Stimulated activated effector memory CD8-positive, alpha-beta T cell treated with anti-CD3 and anti-CD28 coated beads, Interleukin-12 subunit alpha, Interleukin-12 subunit beta, amount 100 ng/mL, for 72 hours (primary cell): ENCODE results near the gene DAB1.

Source experiments
- ATAC-seq: fragments of 150-1000 bp; cut with Tn5 transposase; 2 replicates; pipeline ENCODE4 v1.10.0; 2021
- DNase-seq, 2 donors: peaks; one replicate each; pipeline ENCODE4 v3.0.0; 2021 to 2022; ENCODE audit warnings: low spot score in 2 of 2
- H3K27ac Mint-ChIP-seq: one replicate; pipeline ENCODE4 v1.8.0; 2022; ENCODE audit warnings: mild to moderate bottlenecking, mixed read lengths
- H3K36me3 Mint-ChIP-seq: one replicate; pipeline ENCODE4 v1.8.0; 2022; ENCODE audit warnings: mild to moderate bottlenecking, mixed read lengths
- H3K4me1 Mint-ChIP-seq: one replicate; pipeline ENCODE4 v1.8.0; 2022; ENCODE audit warnings: mixed read lengths
- H3K4me3 Mint-ChIP-seq: one replicate; pipeline ENCODE4 v1.8.0; 2022; ENCODE audit warnings: mild to moderate bottlenecking, mixed read lengths
- H3K9me3 Mint-ChIP-seq: one replicate; pipeline ENCODE4 v1.8.0; 2022; ENCODE audit warnings: mixed read lengths

The DAB1 gene

DNA sequence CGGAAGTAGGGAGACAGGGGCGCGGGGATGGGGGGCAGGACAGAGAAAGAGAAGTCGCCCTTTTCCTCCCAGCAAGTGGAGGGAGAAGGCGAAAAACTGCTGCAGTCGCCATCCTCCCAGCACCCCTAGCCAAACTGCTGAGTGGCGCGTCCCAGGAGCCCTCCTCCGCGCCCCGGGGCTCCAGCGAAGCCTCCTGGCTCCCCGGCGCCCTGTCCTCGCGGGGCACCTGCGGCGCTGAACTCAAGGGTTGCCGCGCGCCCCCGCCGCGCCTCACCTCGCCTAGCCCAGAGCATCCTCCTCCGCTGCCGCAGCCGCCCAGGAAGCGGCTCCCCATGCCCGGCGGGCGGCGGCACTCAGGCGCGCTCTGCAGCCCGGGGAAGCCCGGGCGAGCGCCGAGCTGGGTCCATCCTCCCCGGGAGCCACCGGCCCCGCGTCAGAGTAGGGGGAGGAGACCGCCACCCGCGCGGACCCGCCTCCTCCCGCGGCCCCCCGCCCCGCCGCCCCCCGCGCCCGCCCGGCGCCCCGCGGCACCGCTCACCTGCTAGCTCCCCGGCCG, at the start of gene DAB1:
TSS of gene DAB1 (minus strand) at position 405 of the 556 bp plus-strand sequence. CDS start 133,030 bp downstream, outside the sequence.
- ATAC-seq (peak; percentile 68), DNase-seq (no peak)
- Mint-ChIP-seq H3K9me3 (no peaks in the 10 kb centered on the region), H3K27ac (no peak within 1 kb of the TSS), H3K4me3 (peak within 1 kb of the TSS; percentile 61), H3K36me3 (no peaks in the 10 kb centered on the region), H3K4me1 (peaks cover 19% of the 10 kb centered on the region)

DNA sequence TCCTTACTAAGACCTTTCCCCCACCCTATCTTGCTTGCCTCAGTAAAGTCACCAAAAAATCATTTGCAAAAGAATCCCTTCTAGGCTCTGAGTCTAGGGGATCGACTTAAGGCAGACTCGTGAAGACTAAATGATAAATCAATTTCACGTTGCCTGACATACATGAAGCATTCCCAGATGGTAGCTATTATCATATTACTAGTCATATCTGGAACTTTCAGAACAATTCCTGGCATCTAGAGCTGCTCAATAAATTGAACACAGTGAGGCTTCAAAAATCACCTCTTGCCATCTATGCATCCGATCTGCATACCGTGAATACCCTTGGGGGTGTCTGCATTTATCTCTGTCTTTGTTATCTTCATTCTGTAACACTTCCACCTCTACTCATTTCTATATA, 49.6 kb upstream of the DAB1 start:
- DNase-seq (no peak), ATAC-seq (no peak)
- peaks cover 5% of the 10 kb centered on the region for H3K9me3 Mint-ChIP-seq
- no peak overlapping the region for H3K4me3 Mint-ChIP-seq
- H3K4me1 Mint-ChIP-seq: no peaks in the 10 kb centered on the region
- no peak overlapping the region for H3K27ac Mint-ChIP-seq
- no peaks in the 10 kb centered on the region for H3K36me3 Mint-ChIP-seq

DNA sequence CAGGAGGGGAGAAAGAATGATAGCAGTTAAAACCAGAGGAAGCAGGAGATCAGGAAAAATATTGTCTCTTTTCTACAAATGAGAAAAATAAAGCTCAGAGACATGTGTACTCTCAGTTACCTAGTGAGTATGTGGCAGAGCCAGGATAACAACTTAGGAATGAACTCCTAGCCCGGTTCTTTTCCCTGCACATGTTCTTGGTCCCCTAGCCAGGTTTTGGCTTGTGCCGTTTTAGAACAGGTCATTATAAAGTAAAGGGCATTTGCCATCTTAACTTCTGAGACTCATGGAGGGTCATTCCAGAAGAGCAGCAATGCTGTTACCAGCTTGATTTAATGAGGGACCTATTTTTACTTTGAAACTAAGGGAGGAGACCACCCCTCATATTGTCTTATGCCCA, 48.1 kb upstream of the DAB1 start:
- peaks cover 5% of the 10 kb centered on the region for H3K9me3 Mint-ChIP-seq
- H3K4me1 Mint-ChIP-seq: no peaks in the 10 kb centered on the region
- H3K4me3 Mint-ChIP-seq: no peak overlapping the region
- no peaks in the 10 kb centered on the region for H3K36me3 Mint-ChIP-seq
- ATAC-seq (no peak), DNase-seq (no peak)
- H3K27ac Mint-ChIP-seq: no peak overlapping the region

DNA sequence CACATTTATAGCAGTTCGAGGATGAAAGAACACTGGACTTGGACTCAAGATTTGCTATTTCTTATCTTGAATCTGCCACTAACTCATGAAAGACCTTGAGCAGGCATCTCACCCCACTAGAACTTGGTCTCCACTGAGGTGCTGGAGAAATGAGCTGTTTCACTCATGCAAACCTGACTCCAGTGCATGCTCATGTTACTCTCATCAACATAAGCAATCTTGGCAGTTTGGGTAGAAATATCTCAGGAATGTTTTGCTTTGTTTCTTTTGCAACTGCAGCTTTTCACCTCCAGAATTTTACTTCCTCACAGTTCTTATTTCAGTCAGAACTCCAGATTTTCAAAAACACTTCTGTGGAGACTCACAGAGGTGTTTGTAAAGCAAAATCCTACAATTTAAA, 46.2 kb upstream of the DAB1 start:
- DNase-seq (no peak), ATAC-seq (no peak)
- H3K36me3 Mint-ChIP-seq: no peaks in the 10 kb centered on the region
- H3K27ac Mint-ChIP-seq: no peak overlapping the region
- H3K4me1 Mint-ChIP-seq: no peaks in the 10 kb centered on the region
- peaks cover 5% of the 10 kb centered on the region for H3K9me3 Mint-ChIP-seq
- H3K4me3 Mint-ChIP-seq: no peak overlapping the region

DNA sequence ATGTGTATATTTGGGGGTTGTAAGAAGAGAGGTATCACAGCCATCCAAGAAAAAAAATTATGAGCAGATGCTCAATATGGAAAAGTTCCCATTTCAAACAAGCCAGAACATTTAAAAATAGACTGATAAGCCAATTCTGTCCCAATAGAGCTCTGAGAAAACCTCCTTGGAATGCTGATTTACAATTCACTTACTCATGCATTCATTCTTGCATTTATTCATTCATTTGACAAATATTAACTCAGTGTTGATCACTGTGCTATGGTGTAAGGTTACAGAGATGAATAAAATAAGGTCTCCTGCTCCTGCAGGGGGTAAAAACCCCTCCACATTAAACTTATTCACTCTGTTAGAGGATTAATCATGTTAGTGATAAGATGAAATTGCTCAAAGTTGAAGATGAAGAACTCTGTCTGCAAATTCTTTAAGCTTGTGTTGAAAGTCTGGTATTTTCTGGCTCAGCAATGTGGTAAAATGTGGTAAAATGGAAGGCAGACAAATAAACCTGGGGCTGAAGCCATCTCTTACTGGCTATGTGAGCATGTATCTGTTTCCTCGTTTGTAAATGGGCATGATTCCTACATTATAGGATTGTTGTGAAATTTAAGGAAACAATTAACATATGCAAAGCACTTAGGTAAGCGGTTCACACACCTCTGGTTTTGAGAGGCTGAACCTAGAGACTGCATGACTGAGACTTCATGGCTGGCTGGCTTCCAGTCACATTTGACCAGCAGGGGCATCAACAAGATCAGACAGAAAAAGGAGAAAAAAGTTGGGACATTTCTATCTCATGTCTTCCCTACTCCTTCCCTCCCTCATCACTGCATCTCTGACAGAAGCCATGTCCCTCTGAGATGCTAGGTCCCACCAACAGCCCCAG, 45.0 kb upstream of the DAB1 start:
- Mint-ChIP-seq H3K4me1 (no peaks in the 10 kb centered on the region), H3K36me3 (no peaks in the 10 kb centered on the region), H3K9me3 (peaks cover 5% of the 10 kb centered on the region), H3K4me3 (no peak overlapping the region), H3K27ac (no peak overlapping the region)
- no peak for ATAC-seq
- no peak for DNase-seq

DNA sequence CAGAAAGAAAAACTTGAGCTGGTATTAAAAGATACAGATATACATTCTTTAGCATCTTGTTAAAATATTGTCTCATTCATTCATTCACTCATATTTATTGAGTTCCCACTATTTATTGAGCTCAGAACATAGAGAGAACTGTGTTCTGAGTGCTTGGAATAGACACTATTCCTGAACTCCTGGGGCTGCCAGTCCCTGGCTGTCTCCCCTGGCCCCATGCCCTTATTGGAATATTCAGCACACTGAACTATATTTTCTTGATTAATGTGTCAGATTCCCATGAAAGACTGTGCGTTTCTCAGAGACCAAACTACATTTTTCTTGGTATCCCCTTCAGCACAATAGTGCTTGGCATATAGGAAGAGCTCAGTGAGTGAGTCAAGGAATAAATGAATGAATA, 44.0 kb upstream of the DAB1 start:
- Mint-ChIP-seq H3K27ac (no peak overlapping the region), H3K4me3 (no peak overlapping the region), H3K9me3 (peaks cover 5% of the 10 kb centered on the region), H3K4me1 (no peaks in the 10 kb centered on the region), H3K36me3 (no peaks in the 10 kb centered on the region)
- DNase-seq (no peak), ATAC-seq (no peak)

DNA sequence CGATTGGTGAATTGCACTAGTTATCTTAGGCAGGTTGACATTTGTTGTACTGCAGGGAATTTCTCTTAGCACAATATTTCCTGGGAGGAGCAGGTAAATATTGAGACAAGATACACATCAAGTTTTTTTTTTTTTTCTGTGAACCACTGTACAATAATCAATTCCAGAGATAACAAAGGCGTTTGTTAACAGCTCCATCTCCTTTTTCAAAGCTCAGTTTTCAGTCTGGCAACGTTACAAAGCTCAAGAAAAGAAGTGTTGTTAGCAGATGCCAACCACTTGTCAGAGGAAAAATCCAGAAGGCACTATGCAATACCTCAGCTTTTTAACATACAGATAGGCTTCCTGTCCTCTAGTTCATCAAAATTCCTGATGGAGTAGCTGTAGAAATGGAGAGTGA, 40.9 kb upstream of the DAB1 start:
- ATAC-seq (no peak), DNase-seq (no peak)
- Mint-ChIP-seq H3K4me1 (no peaks in the 10 kb centered on the region), H3K4me3 (no peak overlapping the region), H3K36me3 (no peaks in the 10 kb centered on the region), H3K27ac (no peak overlapping the region), H3K9me3 (no peaks in the 10 kb centered on the region)

DNA sequence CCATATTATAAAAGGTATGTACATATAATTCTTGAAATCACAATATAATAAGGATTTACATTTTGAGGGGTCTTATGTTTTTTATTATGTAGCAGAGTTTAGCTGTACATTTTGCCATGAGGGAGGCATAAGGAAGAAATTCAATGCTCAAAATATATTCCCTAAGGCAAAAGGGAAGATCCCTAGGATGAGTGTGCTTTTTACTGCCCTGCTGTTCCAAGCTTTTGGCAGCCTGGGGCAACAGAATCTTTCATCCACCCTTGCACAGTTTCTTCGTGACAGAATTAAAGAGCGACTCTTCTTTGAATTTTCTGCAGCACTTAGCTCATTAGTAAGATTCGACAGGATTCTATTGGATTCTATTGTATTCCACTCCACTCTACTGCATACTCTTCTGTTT, 39.5 kb upstream of the DAB1 start:
- Mint-ChIP-seq H3K27ac (no peak overlapping the region), H3K36me3 (no peaks in the 10 kb centered on the region), H3K4me3 (no peak overlapping the region), H3K4me1 (no peaks in the 10 kb centered on the region), H3K9me3 (no peaks in the 10 kb centered on the region)
- DNase-seq (no peak), ATAC-seq (no peak)

DNA sequence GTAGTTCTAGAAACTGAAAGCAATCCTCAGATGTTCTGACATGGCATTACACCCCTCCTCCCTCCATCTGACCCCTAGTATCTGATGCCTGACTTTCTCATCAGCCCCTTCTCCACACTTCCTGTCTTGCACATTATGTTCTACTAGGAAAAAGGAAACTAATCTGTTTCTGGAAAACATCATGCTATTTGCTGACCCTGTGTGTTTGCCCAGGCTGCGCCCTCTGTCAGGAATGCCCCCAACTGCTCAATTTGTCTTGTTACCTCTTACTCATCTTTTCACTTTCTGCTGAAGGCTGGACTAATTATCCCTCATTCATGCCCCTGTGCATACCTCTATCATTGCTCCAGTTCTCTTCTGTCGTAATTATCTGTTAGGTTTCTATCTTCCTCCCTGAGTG, 37.5 kb upstream of the DAB1 start:
- no peak overlapping the region for H3K27ac Mint-ChIP-seq
- peaks cover 5% of the 10 kb centered on the region for H3K9me3 Mint-ChIP-seq
- H3K4me1 Mint-ChIP-seq: no peaks in the 10 kb centered on the region
- DNase-seq (no peak), ATAC-seq (no peak)
- H3K4me3 Mint-ChIP-seq: no peak overlapping the region
- H3K36me3 Mint-ChIP-seq: no peaks in the 10 kb centered on the region

DNA sequence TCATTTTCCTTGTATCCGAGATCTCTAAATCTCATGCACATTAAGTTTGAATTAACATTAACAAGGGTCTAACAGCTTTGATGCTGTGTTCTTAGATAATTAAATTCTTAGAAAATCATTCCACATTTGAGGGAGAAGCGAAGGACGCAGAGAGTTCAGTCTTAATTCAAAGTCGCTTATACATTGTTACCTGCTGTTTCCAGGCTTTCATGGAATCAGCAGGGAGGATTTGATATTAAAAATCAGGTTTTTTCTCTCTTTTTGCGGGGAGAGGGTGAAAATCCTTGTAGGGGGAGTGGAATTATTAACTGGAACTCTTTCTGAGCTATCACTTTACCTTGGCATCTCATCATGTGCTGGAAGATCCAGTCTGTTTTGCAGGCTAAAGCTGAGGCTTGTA, 27.7 kb upstream of the DAB1 start:
- ATAC-seq: no peak
- no peak for DNase-seq
- H3K4me3 Mint-ChIP-seq: no peak overlapping the region

DNA sequence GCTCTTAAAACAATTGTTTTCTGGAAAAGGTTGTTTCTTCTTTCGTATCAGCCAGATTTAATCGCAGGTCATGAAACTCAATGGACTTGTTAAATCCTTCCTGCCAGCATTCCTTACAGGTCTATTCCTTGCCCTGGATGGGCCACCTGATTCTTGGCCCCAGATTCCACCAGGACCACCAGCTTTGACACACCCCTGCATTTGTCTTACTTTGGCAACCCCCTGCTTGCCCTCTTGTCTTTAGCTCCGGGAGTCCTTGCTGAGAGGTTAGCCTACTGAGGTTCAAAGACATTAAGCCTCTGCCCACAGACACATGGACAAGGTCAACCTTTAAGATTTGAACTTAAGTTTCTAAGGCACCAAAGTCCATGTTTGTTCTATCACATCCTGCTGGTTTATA, 27.1 kb upstream of the DAB1 start:
- Mint-ChIP-seq H3K4me3 (no peak overlapping the region), H3K36me3 (no peaks in the 10 kb centered on the region), H3K4me1 (no peaks in the 10 kb centered on the region), H3K27ac (no peak overlapping the region), H3K9me3 (no peaks in the 10 kb centered on the region)
- DNase-seq (no peak), ATAC-seq (no peak)

More for the DNA sequence above, 27.7 kb upstream of the DAB1 start:
- no peaks in the 10 kb centered on the region for H3K9me3 Mint-ChIP-seq
- no peaks in the 10 kb centered on the region for H3K4me1 Mint-ChIP-seq
- no peaks in the 10 kb centered on the region for H3K36me3 Mint-ChIP-seq
- no peak overlapping the region for H3K27ac Mint-ChIP-seq

DNA sequence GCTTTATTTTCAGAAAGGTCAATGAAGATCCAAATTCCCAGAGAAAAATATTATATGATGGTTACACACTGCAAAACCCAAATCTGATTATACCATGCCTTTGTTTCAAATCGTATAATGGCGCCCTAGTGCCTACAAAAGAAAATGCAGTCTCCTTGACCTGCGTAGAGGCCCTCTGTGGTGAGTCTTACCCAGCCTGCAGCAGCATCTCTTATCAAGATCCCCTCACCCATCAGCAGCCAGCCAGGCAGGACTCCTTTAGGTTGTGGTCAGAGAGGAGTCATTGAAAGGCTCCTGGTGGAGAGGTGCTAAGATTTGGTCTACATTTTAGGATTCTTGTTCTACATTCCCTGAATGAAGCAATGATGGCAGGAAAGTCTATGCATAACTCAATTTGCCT, 23.7 kb upstream of the DAB1 start:
- Mint-ChIP-seq H3K36me3 (no peaks in the 10 kb centered on the region), H3K4me1 (no peaks in the 10 kb centered on the region), H3K9me3 (no peaks in the 10 kb centered on the region), H3K27ac (no peak overlapping the region), H3K4me3 (no peak overlapping the region)
- no peak for ATAC-seq
- no peak for DNase-seq

DNA sequence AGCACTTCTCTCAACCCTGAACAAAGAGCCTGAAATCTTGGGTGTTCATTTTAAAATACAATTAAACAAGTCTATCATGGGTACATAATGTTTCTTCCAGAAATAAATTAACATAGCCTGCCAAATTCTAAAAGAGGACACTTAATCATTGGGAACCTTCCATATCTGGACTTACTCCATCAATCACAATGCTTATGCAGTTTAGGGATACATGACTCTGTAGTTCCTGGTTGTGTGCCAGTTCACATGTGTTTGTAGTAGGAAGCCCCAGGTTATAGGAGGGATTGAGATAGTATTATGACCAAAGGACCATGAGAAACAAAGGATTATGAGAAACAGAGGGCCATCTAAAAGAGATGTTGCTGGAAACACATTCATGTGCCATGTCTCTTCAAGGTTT, 19.1 kb upstream of the DAB1 start:
- no peak overlapping the region for H3K27ac Mint-ChIP-seq
- H3K4me1 Mint-ChIP-seq: no peaks in the 10 kb centered on the region
- H3K9me3 Mint-ChIP-seq: no peaks in the 10 kb centered on the region
- DNase-seq: no peak
- H3K4me3 Mint-ChIP-seq: no peak overlapping the region
- no peaks in the 10 kb centered on the region for H3K36me3 Mint-ChIP-seq
- no peak for ATAC-seq

DNA sequence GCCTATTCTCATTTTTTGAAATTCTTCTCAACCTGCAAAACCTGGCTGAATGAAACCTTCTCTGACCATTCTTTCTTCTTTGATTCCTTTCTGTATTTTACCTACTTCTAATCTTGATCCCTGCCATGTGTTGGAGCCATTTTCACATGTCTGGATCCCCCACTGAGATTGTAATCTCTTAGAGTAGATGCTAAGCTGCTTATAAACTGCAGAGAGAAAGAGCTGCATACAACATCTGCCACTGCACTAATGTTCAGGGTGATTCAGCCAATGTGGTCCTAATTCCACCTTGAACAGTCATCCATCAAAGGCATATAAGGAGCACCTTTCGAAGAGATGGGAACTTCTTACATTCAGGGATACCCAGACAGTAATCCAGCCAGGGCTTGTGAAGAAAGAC, 16.2 kb upstream of the DAB1 start:
- Mint-ChIP-seq H3K9me3 (no peaks in the 10 kb centered on the region), H3K4me3 (no peak overlapping the region), H3K27ac (no peak overlapping the region), H3K4me1 (no peaks in the 10 kb centered on the region), H3K36me3 (no peaks in the 10 kb centered on the region)
- ATAC-seq: no peak
- DNase-seq: no peak

DNA sequence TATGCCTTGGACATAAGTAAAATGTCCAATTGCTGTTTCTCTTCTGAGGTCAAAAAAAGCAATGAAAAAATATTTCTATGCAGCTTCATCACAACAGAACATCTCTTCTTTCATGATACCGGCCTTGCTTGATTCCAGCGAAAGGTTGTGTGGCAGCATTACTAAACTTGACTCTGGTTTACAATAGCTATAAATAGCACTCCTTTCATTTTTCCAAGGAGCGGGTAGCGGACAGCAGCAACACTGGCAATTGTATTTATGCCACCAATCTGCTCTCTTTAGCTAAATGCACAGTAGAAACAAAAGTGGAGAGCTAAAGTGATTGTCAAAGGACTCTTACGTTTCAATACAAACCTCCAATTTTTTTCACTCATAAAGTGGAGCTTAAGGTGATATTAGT, 7.5 kb upstream of the DAB1 start:
- no peaks in the 10 kb centered on the region for H3K4me1 Mint-ChIP-seq
- no peak overlapping the region for H3K4me3 Mint-ChIP-seq
- ATAC-seq: no peak
- H3K27ac Mint-ChIP-seq: no peak overlapping the region
- H3K36me3 Mint-ChIP-seq: no peaks in the 10 kb centered on the region
- no peaks in the 10 kb centered on the region for H3K9me3 Mint-ChIP-seq
- DNase-seq: no peak

DNA sequence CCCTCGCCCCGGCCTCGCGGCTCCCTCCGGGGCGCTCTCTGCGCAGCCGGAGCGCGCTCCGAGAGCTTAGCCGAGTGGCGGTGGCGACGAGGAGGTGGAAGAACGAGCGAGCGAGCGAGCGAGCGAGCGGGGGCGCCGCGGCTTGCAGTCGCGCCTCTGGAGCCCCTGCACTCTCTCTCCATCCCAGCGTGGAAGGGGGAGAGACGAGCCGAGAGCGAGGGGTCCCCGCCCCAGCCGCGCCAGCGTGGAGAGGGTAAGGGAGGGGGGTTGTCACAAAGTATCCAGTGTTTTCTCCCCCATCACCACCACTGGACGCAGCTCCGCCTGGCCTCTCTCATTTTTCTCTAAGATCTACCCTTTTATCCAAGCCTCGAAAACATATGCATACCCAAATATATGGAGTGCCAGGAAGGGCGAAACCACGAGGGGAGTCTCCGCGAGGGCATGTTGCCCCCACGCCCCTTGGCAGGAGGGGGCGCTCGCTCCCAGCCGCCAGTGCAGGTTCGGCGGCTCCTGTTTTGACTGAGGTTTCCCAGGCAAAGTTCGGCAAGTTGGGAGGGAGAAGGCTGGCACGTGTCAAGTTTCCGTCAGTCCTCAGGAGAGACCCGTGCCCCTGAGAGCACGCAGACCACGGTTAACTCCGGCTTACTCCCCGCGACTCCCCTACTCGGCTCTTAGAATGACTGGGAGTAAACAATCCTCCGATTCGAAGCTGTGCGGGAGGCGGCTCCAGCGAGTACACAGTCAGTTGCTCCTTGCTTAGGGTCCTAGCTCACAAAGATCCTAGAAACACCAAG, 569 bp upstream of the DAB1 start:
- H3K4me1 Mint-ChIP-seq: peaks cover 19% of the 10 kb centered on the region
- peak overlapping the region; percentile 57 for H3K4me3 Mint-ChIP-seq
- no peak overlapping the region for H3K27ac Mint-ChIP-seq
- no peaks in the 10 kb centered on the region for H3K9me3 Mint-ChIP-seq
- no peak for DNase-seq
- no peaks in the 10 kb centered on the region for H3K36me3 Mint-ChIP-seq
- peak; percentile 31 for ATAC-seq
